T-helper 1 cell treated with Interleukin-12 subunit alpha and Interleukin-12 subunit beta and Interleukin-4 antibody, amounts not matched to agents 30 ng/mL and 1 ng/mL, for 36 hours (primary cell): ENCODE data around the gene CMTM8. TPM values are rescaled to one million over a fixed set of nuclear protein-coding genes. Genes with fewer than 3 reads are reported as not detected.

Source experiments
- intact Hi-C: fragments of 100-400 bp; cut with micrococcal nuclease; formaldehyde crosslinking; loops from one replicate; pipeline ENCODE4 v1.15.1; 2024
- total RNA-seq: library from RNA; stranded (reverse); gene quantifications from 2 replicates; pipeline ENCODE4 v1.2.3, GENCODE V29; 2022

Gene CMTM8
- total RNA-seq, 1 donor from 2014 or later = 8.5 TPM

DNA sequence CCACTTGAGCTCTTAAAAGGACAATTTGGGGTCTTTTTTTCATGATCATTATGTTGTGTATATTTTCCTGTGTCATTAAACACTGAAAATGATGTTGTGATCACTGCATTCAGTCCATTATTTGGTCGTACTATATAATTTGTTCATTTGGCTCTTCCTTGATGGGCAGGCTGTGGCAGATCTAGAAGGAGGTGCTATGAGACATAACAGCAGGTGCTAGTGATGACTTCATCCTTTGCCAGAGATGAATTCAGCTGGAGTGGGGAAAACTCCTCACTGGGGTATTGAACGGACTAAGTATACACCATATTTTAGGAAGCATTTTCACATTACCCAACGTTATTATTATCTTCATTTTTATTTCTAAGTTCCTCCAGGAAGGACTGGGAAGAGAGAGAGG lies 165.2 kb downstream of the CMTM8 start:
- intact Hi-C loops = no loop called here

DNA sequence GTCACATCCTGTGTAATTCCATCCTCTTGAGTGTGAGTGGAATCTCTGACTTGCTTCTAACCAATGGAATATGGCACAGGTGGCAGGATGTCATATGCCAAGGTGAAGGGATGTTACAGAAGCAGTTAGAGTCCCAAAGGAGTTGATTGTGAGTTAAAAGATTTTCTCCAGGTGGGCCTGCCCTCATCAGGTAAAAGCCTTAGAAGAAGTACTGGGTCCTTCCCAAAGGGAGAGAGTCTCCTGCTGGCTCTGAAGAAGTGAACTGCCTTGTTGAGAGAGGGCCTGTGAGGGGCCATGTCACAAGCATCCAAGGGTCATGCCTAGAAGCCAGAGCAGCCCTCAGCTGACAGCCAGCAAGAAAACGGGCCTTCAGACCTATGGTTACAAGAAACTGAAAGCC lies 166.2 kb downstream of the CMTM8 start:
- intact Hi-C loops = no loop called here

DNA sequence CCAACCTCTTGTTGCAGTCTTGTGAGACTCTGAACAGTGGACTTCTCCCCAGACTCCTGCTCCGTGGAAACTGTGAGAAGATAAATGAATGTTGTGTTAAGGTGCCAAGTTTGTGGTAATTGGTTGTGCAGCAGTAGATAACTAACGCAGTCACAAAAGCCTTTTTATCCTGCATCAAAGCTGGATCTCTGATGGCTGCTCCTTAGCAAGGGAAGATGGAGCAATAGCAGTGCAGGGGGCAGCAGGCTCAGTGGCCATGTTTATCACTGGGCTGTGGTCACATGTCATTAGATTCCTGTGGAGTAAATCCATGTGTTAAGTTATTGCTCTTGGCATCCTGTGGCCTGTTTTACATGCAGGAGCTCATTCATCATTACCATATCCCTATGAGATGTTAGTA lies 166.7 kb downstream of the CMTM8 start:
- intact Hi-C loops = no loop called here

DNA sequence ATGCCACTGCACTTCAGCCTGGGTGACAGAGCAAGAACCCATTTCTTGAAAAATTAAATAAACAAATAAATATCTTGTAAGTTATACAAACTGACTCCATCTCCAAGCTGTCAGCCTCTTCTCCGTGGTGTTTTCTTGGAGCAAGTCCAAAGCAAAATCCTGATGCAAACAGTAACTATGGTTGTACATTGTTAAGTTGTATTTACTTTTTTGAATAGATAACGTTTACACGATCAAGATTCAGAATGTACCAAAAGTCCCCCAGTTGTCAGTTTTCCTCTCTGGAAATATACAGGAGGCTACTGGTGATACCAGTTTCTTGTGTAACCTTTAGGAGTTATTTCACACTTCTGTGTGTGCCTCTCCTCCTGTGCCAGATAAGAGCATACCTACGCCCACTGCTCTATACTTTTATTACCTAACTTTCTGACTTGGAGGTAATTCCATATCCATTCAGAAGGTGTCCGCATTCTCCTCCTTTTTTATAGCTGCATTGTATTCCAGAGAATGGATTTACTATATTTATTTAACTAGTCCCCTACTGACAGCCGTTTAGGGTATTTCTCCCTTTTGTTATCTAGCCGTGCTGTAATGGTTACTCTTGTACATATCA lies 167.3 kb downstream of the CMTM8 start:
- intact Hi-C loops = no loop called here

DNA sequence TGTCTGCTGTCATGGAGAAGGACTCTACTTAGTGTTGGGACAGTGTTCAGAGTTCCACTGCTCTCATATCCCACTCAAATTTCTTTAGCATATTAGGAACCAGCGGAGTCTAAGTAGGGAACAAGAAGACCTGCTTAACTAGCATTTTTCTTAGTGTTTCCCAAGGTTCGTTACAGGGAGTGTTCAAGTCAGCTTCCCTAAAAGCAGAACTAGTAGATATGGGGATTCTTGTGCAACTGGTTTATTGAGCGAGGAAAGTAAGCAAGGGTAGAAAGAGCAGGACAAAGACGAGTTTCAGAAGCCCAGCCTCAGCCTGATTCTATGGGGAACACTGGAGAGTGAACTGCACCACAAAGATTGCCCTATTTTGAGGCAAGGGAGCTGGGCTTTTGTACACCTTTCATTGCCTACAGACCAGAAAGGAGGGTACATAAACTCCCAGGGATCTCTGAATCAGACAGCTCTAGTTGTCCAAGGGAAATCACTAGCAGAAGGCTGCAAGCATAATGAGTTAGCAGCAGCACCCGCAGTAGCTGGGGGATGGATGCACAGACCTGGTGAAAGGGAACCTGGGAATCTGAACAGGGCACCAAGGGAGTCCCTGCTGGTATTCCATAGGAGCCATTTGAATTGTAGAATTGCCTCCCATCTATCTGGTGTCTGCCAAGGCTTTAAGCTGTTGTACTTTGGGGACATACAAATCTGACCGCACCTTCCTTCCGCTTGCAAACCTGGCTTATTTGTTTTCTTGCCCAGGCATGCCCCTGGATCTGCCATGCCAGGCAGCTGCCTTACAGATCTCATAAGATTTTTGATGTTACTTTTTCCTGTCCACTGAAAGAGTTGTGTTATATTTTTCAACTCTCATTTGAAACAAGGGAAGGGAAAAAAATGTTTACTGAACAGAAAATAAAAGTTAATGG lies 168.3 kb downstream of the CMTM8 start:
- intact Hi-C loops = no loop called here

DNA sequence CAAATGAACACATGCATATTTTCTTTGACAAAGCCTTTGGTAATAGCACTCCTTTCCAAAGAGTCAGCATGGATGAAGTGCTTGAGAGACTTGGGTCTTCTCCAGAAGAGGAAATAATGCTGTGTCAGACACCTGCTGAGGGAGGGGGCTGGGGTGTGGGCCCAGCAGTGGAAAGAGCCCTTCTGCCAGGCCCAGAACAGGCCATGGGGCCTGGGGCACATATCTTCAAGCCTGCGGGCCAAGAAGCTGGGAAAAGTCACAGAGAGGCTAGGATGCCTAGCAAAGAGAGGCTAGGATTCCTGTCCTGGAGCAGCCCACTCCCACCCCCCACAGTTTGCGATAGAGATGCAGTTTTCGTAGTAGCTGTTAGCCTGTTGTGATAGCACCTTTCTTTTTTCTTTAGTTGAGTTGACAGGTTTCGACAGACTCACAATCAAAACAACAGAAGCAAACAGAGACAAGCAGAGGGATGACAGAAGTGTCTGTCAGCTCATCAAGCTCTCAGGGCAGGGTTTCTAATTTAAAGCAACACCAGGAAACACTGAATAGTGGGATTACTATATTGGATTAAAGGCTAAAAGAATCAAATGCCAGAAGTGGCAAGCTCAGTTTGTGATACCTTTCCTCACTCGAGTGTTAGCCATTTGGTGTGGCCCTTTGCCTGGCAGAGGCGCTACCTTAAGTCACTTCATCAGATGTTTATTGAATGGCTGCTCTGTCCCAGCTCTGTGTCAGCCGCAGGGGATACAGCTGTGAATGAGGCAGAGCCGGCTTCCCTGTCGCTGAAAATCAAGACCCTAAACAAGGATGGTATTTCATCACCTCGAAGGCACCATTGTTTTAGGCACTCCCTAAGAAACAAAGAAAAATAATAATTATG lies 172.1 kb downstream of the CMTM8 start:
- intact Hi-C loops = no loop called here

DNA sequence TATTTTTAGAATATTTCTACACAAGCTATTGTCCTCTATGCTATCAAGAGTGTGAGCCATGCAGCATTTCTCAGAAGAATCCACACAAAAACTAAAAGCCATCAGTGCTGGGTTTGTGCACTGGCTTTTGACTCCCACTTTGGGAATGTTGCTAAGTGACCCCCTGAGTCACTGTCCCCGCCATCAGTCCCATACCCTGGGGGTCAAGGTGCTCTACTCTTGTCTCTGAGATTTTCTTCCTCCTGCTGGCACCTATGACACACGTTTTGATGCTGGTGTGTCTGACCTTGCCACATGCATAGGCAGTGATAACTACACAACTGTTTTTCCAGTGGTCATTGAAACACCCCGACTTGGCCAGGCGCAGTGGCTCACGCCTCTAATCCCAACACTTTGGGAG lies 173.0 kb downstream of the CMTM8 start:
- intact Hi-C loops = no loop called here

DNA sequence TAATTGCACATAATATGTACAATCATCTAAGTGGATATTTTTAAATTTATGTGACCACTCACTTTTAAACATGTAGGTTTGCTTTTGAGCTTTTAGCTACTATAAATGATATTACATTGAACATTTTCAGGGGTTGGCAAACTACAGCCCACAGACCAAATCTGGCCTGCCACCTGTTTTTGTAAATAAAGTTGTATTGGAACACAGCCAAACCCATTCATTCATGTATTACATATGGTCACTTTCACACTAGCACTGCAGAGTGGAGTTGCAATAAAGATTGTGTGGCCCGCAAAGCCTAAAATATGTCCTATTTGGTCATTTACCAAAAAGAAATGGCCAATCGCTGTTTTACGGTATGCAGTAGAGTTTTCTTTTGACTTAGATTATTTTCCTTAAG lies 174.4 kb downstream of the CMTM8 start:
- intact Hi-C loops = no loop called here

DNA sequence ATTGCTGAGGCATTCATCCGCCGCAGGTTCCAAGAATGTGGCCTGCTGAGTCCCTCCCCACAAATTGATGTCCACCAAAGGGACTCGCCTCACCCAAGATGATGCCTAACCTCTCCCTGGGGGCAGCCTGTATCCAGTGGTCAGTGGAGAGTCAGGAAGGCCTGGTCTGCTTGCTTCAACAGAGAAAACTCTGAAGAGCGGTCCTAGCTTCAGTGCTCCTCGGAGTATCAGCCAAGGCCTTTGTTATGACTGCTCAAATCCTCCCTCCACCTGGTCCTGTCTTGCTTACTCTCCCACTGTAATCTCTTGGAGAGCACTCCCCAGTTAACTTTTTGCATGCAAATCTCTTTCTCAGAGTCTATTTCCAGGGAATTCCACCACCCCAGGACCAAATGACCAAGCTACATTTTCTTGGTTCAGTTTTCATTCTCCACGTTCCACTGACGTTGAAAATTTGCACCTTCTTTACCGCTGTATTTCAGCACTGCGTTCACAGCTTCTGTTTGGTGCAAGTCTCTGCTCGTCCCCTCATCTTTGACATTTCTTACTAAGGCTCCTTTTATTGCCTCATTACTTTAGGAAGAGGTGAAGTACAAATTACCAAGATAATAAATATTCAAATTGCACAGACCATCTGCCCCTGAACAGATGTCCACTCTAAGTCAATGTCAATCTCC lies 175.5 kb downstream of the CMTM8 start:
- intact Hi-C loops = loop anchor here (1.0 kb wide), 3 partner anchors 13 to 46 kb away; no protein-coding TSS in a partner anchor

DNA sequence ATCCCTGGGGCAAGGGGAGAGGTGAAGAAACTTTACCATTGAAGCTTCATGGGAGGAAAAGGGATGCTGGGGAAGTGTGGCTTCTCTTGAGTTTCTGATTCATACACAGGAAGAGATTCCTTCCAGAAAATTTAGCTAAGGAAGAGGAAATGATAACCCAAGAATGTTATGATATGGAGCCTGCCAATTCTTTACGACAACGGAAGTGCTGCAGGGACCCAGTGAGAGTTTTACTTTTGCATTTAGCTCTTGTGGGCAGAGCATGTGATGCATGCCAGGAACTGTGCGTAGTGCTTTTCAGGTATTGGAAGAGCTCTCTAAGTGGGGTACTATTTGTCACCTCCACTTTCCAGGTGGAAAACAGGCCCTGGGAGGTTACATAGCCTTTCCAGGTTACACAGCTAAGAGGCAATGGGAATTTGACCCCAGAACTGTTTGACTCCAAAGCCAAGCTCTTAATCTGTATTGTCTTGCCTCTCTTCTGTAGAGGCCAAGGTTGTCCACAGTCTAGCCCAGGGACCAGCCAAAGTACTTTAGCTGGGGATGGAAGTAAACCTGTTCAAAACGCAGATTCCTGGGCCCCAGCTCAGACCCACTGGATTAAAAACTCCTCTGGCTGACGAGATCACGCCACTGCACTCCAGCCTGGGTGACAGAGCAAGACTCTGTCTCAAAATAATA lies 176.2 kb downstream of the CMTM8 start:
- intact Hi-C loops = loop anchor here (1.0 kb wide), 3 partner anchors 13 to 46 kb away; no protein-coding TSS in a partner anchor

DNA sequence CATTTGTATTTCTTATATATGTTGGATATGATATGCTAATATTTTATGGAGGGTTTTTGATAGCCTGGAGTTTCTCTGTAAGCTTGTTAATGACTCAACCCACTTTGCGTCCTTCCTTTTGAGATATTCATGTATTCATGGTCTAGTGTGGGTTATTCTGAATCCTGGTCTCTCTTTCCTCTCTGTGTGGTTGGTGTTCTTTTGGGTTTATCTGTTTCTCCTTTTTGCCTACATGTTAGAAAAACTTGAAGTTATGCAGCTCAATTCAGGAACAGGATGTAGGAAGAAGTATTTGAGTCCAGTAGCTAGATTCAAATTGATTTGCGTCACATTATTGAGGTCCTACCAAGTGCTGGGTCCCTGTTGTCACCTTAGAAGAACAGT lies 181.3 kb downstream of the CMTM8 start:
- intact Hi-C loops = loop anchor here (1.0 kb wide), 1 partner anchor 9 kb away; no protein-coding TSS in a partner anchor

Other genes starting within 250 kb of the CMTM8 start
- gene GPD1L, start 132.1 kb upstream of the CMTM8 start, total RNA-seq = 20.6 and 25.9 TPM in 2 replicates
- 65.3 and 67.6 TPM in 2 replicates for gene CMTM7, start 153.2 kb downstream of the CMTM8 start, total RNA-seq